Fibroblast of skin of left biceps (primary cell): ENCODE results near the gene ALAS2.
"Not testable (repeated sequence)": the region's sequence is repeated elsewhere in the genome, so short reads cannot be mapped to it uniquely, and the experiment has no call there.

Experiments
- DNase-seq, 2 experiments: peaks; one replicate each; pipeline ENCODE4 v3.0.0-alpha.2; 2013; ENCODE audit warnings: low read depth in 2 of 2

ALAS2 gene

GRCh38 chrX:55005256-55005655 is 25.5 kb downstream of the ALAS2 start:
- DNase-seq, result no peak

GRCh38 chrX:55004231-55004630 is 26.5 kb downstream of the ALAS2 start:
- no peak for DNase-seq

- DNase-seq, result peak; percentile 55 to 64
These were observed 30.8 kb downstream of the ALAS2 start, which contains the start of gene APEX2 for GRCh38 chrX:54999717-55000598. APEX2 (plus strand) TSS chrX:55000363; CDS start chrX:55000423, 60 bp downstream.

GRCh38 chrX:54995621-54996020 is 35.2 kb downstream of the ALAS2 start:
- DNase-seq, result no peak

- DNase-seq, result no peak
These were observed 36.0 kb downstream of the ALAS2 start for GRCh38 chrX:54994668-54995351.

- no peak for DNase-seq
These were observed 36.7 kb downstream of the ALAS2 start, which contains the start of gene PFKFB1 for GRCh38 chrX:54994099-54994498. PFKFB1 (minus strand) TSS chrX:54994188; CDS start chrX:54994007, 181 bp downstream.

- DNase-seq, result no peak
These were observed 37.7 kb downstream of the ALAS2 start for GRCh38 chrX:54992911-54993622.

DNA sequence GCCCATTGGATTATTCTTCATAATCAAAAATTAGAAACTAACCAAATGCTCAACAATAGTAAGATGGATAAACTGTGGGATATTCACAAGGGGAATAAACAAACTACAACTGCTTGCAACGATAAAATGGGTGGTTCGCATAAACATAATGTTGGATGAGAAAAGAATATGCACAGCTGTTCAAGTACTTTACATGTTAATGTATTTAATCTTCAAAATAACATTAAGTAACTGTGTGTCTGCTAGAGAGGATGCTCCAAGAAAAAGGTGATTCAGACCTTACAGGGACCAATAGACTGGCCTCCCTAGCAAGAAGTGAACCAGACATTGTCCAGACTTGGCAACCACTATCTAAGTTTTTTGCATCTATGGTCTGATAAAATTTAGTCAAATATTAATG is 39.1 kb downstream of the ALAS2 start:
- no peak for DNase-seq

DNA sequence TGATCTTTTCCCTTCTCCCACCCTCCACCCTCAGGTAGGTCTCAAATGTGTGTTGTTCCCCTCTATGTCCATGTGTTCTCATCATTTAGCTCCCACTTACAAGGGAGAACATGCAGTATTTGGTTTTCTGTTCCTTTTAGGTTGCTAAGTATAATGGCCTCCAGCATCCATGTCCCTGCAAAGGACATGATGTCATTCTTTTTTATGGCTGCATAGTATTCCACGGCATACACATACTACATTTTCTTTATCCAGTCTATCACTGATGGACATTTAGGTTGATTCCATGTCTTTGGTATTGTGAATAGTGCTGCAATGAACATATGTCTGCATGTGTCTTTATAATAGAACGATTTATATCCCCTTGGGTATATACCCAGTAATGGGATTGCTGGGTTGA is 47.5 kb downstream of the ALAS2 start:
- DNase-seq, result not testable (repeated sequence)

- no peak for DNase-seq
These were observed 50.4 kb downstream of the ALAS2 start for GRCh38 chrX:54980334-54980733.

DNA sequence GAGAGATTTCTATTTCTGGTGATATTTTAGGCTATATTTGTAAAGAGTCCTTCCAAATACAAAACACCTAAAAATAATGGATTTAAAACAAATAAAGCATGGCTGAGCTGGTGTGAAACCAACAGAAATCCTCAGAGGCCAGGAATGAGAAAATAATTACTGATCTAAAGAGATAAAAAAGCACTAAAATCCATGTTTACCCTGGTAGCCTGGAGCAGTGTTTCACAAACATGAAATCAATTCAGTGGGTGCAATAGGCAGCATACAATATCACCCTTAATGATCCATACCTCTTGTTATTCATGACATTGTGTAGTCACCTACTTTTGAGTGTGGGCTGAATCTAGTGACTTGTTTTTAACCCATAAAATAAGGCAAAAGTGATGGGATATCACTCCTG is 51.3 kb downstream of the ALAS2 start:
- no peak for DNase-seq

DNA sequence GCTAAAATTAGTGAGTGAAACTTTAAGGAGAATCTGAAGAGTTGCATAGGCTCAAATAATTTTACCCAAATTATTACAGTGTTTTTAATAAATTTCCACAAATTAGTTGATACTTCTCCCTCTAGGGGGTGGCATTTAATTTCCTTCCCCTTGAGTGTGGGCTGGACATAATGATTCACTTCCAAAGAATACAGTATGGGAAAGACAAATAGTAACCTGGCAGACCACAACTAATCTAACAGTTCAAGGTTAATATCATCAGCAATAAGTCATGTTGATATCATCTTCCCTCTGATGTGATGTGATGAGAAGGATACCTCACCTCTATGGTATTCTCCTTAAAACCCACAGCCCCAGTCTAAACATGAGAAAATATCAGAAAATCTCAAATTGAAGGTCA is 52.3 kb downstream of the ALAS2 start:
- no peak for DNase-seq

DNA sequence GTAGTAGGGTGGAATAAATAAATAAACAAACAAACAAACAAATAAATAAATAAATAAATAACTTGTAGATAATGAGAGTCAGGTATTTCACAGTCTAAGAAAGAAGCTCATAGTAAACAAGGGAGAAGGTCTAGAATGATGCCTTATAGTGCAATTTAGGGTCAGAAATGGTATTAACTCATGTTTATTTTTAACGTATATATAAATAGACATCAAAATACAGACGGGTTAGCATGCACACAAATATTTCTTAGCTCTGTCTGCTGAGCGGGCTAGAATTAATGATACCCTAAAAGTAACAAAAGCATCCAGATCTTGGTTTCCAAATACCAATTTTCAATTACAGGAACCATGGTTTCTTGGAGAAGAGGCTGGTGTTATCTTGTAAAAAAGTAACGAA is 53.4 kb downstream of the ALAS2 start:
- DNase-seq, result no peak

DNA sequence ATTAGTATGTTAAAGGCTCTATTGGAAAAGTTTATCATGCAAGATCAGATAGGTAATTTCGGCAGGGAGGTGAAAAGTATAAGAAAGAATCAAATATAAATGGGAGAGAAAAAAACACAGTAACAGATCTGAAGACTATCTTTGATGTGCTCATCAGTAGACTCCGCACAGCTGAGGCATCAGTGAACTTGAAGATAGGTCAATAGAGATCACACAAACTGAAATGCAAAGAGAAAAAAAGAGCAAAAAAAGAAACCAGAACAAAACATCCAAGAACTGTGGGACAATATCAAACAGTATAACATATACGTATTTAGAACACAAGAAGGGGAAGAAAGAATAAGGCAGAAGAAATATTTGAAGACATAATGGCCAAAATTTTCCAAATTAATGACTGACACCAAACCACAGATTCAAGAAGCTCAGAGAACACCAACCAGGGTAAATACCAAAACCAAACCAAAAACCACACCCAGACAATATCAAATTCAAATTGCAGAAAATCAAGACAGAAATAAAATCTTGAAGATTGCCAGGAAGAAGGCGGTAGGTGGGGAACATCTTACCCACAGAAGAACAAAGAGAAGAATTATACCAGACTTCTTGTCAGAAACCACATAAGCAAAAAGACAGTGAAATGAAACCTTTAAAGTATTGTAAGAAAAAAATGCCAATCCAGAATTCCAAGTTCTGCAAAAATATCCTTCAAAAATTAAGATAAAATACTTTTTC is 65.8 kb downstream of the ALAS2 start:
- DNase-seq, result no peak

DNA sequence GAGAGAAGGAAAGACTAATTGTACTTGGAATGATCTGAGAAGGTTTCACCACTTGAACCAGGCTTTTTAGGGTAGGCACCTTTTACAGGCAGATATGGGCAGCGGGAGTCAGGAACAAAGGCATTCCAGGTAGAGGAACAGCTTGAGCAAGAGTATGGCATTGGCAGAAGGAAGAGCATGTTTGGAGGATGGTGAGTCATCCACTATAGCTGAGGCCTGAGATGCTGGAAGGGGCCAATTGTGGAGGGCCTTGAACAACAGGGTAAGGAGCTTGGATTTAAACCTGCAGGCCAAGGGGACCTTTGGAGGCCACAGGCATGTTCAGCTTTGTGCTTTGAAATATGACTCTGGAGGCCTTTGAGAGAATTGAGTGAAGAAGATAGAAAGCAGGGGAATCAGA is 69.0 kb downstream of the ALAS2 start:
- no peak for DNase-seq
